Transverse colon (tissue), 4 donors: ENCODE measurements around the gene MAPK12.

Experiments used
- CTCF ChIP-seq, 5 experiments: fragments of 200-600 bp in 3 of 5; fragments of 450-650 bp in 2 of 5; sonication (generic) in 3 of 5; IDR thresholded peaks; 1 replicate in 2 of 5; 2 replicates in 3 of 5; pipeline ENCODE4 v1.5.1; 2016 to 2017; ENCODE audit warnings: antibody characterized with exemption in 5 of 5, inconsistent platforms in 3 of 5, mild to moderate bottlenecking in 2 of 5, moderate library complexity in 1 of 5
- EP300 ChIP-seq: sonication (generic); formaldehyde crosslinking; IDR thresholded peaks from one replicate; pipeline ENCODE4 v1.6.1; 2017; ENCODE audit warnings: antibody characterized with exemption, low read depth
- POLR2A ChIP-seq: fragments of 450-650 bp; IDR thresholded peaks from one replicate; pipeline ENCODE4 v1.6.1; 2016; ENCODE audit warnings: antibody characterized with exemption, mild to moderate bottlenecking, moderate library complexity
- POLR2AphosphoS5 ChIP-seq, 3 donors: sonication (generic); formaldehyde crosslinking; IDR thresholded peaks; one replicate each; pipeline ENCODE4 v1.6.1; 2016; ENCODE audit warnings: antibody characterized with exemption in 3 of 3

- TF ChIP-seq POLR2A = no peak
- no peak for TF ChIP-seq CTCF (IDR thresholded peaks at IDR 0.05)
- no peak for TF ChIP-seq POLR2AphosphoS5 (IDR thresholded peaks at IDR 0.05)
- no peak for TF ChIP-seq EP300
Measured at GRCh38 chr22:50283821-50284220, 22.3 kb upstream of the MAPK12 start.
